ENCODE data around the gene EXOC6. TPM values are rescaled to one million over a fixed set of nuclear protein-coding genes. Genes with fewer than 3 reads are reported as not detected.
"Not testable (repeated sequence)": the region's sequence is repeated elsewhere in the genome, so short reads cannot be mapped to it uniquely, and the experiment has no call there.

Gene EXOC6
- total and polyA plus RNA-seq, 9 donors = 23.3 to 45.8 (median 33.8) TPM

DNA sequence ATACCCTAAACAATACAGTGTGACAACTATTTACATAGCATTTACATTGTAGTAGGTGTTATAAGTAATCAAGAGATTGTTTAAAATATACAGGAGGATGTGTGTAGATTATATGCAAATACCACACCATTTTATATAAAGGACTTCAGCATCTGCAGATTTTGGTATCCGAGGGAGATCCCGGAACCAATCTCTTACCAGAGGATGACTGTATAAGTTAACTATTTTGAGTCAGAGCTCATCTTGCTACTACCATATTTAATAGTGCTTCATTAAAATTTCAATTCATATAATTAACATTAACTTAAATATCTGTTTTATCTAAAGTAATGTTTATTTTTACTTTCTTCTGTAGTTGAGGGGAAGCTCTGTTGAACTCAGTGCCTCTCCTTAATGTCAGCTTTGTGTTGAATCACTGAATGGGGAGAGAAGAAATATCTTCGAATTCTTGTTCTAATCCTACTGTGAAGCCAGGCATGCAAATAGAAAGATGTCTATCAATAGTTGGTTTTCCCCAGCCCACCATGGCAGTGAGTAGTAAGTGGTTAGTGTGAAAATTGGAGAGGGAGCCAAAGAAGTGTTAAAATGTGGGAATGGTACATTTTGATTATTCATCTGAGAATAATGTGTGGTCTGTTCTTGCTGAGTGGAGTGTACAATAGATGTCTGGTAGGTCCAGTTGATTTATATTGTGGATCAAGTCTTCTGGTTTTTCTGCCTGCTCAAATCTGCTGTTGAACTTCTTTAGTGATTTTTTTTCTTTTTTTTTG lies 122.2 kb downstream of the EXOC6 start:
- Histone ChIP-seq H3K4me1 (ENCODE audit: control insufficient read depth, insufficient read depth, low read length) (no peaks in the 10 kb centered on the region), H3K9me3 (replicated peaks; ENCODE audit: control insufficient read depth, low read depth, low read length) (peaks cover 3% of the 10 kb centered on the region), H3K4me3 (ENCODE audit: low read length) (no peak overlapping the region), H3K36me3 (ENCODE audit: control insufficient read depth, insufficient read depth, low read length) (peaks cover 12% of the 10 kb centered on the region), H3K27me3 (ENCODE audit: control insufficient read depth, insufficient read depth, low read length) (no peaks in the 10 kb centered on the region), H3K27ac (ENCODE audit: low read length) (no peak overlapping the region)
- no CpG with 5 or more reads among the region's 3 CpGs for WGBS (ENCODE audit: insufficient coverage)
- DNase-seq = no peak

DNA sequence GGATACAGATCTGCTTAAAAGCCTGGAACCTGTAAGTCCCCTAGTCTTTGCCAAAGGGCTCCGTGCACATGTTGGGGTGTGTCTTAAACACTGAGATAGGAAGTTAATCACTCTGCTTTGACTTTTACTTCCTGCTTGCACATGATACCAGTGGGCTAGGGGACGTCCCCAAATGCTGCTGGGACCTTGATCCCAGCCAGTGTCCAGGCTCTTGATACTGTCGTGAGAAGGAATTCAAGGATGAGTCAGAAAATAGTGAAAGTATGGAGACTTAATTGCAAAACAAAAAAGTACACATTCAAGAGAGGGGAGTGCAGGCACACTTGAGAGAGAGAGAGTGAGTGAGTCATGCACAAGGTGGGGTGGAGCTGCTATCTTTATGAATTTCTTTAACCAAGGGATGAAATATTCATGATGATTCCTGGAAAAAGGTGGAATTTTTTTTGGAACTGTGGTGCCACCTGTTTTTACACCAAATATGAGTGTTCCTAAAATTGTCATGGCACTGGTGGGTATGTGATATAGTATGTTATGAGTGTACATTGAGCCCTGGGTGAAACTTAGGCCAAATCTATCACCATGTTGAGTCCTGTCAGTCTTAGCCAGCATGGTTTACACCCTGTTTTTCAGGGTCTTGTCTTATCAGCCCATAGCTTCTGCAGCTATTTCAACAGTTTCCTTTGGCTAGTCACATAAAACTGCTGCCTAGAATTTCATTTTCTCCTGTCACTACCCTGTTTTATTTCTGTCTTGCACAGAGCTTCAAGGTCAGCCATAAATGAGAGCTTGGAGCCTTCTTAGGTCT lies 123.9 kb downstream of the EXOC6 start:
- H3K27me3 ChIP-seq (ENCODE audit: control insufficient read depth, insufficient read depth, low read length) = no peaks in the 10 kb centered on the region
- DNase-seq = no peak
- no CpG with 5 or more reads among the region's 3 CpGs for WGBS (ENCODE audit: insufficient coverage)
- H3K4me3 ChIP-seq (ENCODE audit: low read length) = no peak overlapping the region
- H3K27ac ChIP-seq (ENCODE audit: low read length) = no peak overlapping the region
- H3K4me1 ChIP-seq (ENCODE audit: control insufficient read depth, insufficient read depth, low read length) = no peaks in the 10 kb centered on the region
- peaks cover 12% of the 10 kb centered on the region for H3K36me3 ChIP-seq (ENCODE audit: control insufficient read depth, insufficient read depth, low read length)
- H3K9me3 ChIP-seq (replicated peaks; ENCODE audit: control insufficient read depth, low read depth, low read length) = peaks cover 3% of the 10 kb centered on the region

DNA sequence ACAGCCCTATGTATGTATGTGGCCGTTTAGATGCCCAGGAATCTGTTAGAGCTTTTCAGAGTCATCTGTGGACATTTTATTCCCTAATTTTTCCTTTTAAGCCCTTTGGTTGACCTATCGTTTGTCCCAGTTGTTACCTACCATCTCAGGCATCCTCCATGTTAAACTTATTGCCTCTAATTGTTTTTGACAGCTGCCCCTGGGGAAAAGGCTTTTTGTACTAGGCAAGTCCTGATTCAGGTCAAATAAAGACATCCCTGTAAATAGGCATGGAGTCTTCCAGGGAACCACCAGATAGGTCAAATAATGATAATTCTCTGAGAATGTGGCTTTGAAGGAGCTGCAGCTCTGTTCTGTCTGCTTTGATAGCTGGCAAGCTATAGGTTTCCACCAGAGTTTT lies 124.6 kb downstream of the EXOC6 start:
- H3K36me3 ChIP-seq (ENCODE audit: control insufficient read depth, insufficient read depth, low read length) = peaks cover 12% of the 10 kb centered on the region
- H3K27ac ChIP-seq (ENCODE audit: low read length) = no peak overlapping the region
- peak; percentile 13 for DNase-seq
- H3K4me3 ChIP-seq (ENCODE audit: low read length) = no peak overlapping the region
- H3K27me3 ChIP-seq (ENCODE audit: control insufficient read depth, insufficient read depth, low read length) = no peaks in the 10 kb centered on the region
- WGBS (ENCODE audit: insufficient coverage) = no CpG with 5 or more reads among the region's 2 CpGs
- H3K9me3 ChIP-seq (replicated peaks; ENCODE audit: control insufficient read depth, low read depth, low read length) = peaks cover 3% of the 10 kb centered on the region
- H3K4me1 ChIP-seq (ENCODE audit: control insufficient read depth, insufficient read depth, low read length) = no peaks in the 10 kb centered on the region

DNA sequence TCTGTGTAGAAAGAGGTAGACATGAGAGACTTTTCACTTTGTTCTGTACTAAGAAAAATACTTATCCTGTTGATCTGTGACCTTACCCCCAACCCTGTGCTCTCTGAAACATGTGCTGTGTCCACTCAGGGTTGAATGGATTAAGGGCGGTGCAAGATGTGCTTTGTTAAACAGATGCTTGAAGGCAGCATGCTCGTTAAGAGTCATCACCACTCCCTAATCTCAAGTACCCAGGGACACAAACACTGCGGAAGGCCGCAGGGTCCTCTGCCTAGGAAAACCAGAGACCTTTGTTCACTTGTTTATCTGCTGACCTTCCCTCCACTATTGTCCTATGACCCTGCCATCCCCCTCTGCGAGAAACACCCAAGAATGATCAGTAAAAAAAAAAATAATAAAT lies 128.0 kb downstream of the EXOC6 start:
- H3K27ac ChIP-seq (ENCODE audit: low read length); H3K36me3 ChIP-seq (ENCODE audit: control insufficient read depth, insufficient read depth, low read length); H3K27me3 ChIP-seq (ENCODE audit: control insufficient read depth, insufficient read depth, low read length); H3K4me1 ChIP-seq (ENCODE audit: control insufficient read depth, insufficient read depth, low read length); DNase-seq; H3K9me3 ChIP-seq (replicated peaks; ENCODE audit: control insufficient read depth, low read depth, low read length); H3K4me3 ChIP-seq (ENCODE audit: low read length): not testable (repeated sequence)
- WGBS (ENCODE audit: insufficient coverage) = no CpG with 5 or more reads among the region's 5 CpGs

DNA sequence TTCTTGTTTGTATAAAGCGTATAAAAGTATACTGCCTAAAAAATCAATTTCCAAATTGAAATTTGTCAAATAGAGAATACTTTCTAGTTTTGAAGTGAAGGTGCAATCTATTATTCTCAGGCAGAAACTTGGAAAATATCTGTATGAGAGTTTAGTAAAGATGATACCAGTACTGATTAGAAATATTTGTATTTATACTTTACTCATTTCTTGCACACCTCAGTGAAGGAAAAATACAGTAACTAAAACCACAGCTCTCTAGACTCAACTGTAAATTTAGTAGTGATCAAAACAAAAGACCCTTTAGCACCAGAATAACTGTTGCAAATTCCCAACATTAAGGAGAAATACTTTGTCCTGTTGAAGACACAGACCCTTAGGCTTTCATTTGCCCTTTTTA lies 140.9 kb downstream of the EXOC6 start:
- no peaks in the 10 kb centered on the region for H3K36me3 ChIP-seq (ENCODE audit: control insufficient read depth, insufficient read depth, low read length)
- no peaks in the 10 kb centered on the region for H3K9me3 ChIP-seq (replicated peaks; ENCODE audit: control insufficient read depth, low read depth, low read length)
- DNase-seq = no peak
- no peak overlapping the region for H3K4me3 ChIP-seq (ENCODE audit: low read length)
- H3K27ac ChIP-seq (ENCODE audit: low read length) = no peak overlapping the region
- H3K4me1 ChIP-seq (ENCODE audit: control insufficient read depth, insufficient read depth, low read length) = no peaks in the 10 kb centered on the region
- no CpG with 5 or more reads among the region's 1 CpG for WGBS (ENCODE audit: insufficient coverage)
- no peaks in the 10 kb centered on the region for H3K27me3 ChIP-seq (ENCODE audit: control insufficient read depth, insufficient read depth, low read length)

DNA sequence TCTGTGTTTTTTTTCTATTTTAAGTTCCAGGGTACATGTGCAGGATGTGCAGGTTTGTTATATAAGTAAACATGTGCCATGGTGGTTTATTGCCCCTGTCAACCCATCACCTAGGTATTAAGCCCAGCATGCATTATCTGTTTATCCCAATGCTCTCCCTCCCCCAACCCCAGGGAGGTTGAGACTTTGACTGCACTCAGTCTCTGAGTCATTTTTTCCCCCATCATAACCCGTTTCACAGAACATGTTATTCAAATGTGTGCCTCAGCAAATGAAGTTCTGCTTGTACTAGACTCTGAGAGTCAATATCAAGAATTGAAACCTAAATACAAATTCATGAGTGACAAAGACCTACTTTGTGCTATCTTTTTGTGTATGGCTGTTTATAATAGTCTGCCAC lies 142.3 kb downstream of the EXOC6 start:
- H3K4me1 ChIP-seq (ENCODE audit: control insufficient read depth, insufficient read depth, low read length) = no peaks in the 10 kb centered on the region
- DNase-seq = no peak
- WGBS (ENCODE audit: insufficient coverage) = no CpG with 5 or more reads among the region's 1 CpG
- H3K36me3 ChIP-seq (ENCODE audit: control insufficient read depth, insufficient read depth, low read length) = no peaks in the 10 kb centered on the region
- H3K4me3 ChIP-seq (ENCODE audit: low read length) = no peak overlapping the region
- no peaks in the 10 kb centered on the region for H3K9me3 ChIP-seq (replicated peaks; ENCODE audit: control insufficient read depth, low read depth, low read length)
- no peaks in the 10 kb centered on the region for H3K27me3 ChIP-seq (ENCODE audit: control insufficient read depth, insufficient read depth, low read length)
- H3K27ac ChIP-seq (ENCODE audit: low read length) = no peak overlapping the region

DNA sequence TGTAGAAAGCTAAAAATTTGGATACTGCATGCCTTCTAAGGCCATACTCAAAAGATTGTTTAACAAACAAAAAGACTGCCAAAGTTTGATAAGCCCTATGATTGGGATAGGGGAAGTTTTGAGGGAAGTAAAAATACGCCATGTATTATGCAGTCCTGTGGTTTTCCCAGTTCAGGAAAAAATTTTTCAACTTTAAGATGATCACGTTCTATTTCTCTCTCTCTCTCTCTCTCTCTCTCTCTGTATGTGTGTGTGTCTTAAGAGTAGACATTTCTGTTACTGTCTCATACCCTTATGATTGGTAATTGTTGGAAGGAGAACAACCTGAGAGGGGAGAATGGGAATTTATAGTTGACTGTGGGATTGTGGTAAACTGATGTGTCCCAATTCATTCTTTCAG lies 143.2 kb downstream of the EXOC6 start:
- Histone ChIP-seq H3K4me1 (ENCODE audit: control insufficient read depth, insufficient read depth, low read length) (no peaks in the 10 kb centered on the region), H3K27me3 (ENCODE audit: control insufficient read depth, insufficient read depth, low read length) (no peaks in the 10 kb centered on the region), H3K27ac (ENCODE audit: low read length) (no peak overlapping the region), H3K9me3 (replicated peaks; ENCODE audit: control insufficient read depth, low read depth, low read length) (no peaks in the 10 kb centered on the region), H3K36me3 (ENCODE audit: control insufficient read depth, insufficient read depth, low read length) (no peaks in the 10 kb centered on the region), H3K4me3 (ENCODE audit: low read length) (no peak overlapping the region)
- WGBS (ENCODE audit: insufficient coverage) = no CpG with 5 or more reads among the region's 2 CpGs
- DNase-seq = no peak

DNA sequence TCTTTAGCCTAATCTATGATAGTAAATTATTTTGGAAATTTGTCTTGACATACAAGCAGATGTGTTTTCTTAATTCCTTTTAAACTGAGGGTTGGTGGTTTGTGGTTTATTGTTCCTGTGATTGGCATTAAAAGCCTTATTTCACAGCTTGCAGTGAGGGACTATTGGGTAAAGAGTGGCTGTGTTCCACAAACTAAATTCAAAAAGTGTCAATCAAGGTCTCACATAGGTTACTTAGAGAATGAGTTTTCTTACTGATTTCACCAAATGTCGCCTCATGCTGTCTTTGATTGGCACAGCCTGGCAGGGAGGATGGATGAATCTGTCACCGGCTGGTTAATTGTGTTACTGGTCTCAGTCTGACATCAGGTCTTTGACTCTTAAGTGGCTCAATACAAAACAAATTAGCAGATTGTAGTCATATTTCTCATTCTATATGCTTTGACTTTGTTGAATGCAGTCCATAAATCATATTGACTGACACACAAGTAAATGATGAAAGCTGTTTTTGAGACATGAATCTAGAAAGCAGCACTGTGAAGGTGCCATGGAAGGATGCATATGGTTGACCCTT lies 145.5 kb downstream of the EXOC6 start:
- DNase-seq = no peak
- H3K9me3 ChIP-seq (replicated peaks; ENCODE audit: control insufficient read depth, low read depth, low read length) = no peaks in the 10 kb centered on the region
- H3K4me3 ChIP-seq (ENCODE audit: low read length) = no peak overlapping the region
- no peaks in the 10 kb centered on the region for H3K36me3 ChIP-seq (ENCODE audit: control insufficient read depth, insufficient read depth, low read length)
- no peaks in the 10 kb centered on the region for H3K27me3 ChIP-seq (ENCODE audit: control insufficient read depth, insufficient read depth, low read length)
- no peaks in the 10 kb centered on the region for H3K4me1 ChIP-seq (ENCODE audit: control insufficient read depth, insufficient read depth, low read length)
- WGBS (ENCODE audit: insufficient coverage) = no CpG with 5 or more reads among the region's 2 CpGs
- no peak overlapping the region for H3K27ac ChIP-seq (ENCODE audit: low read length)

DNA sequence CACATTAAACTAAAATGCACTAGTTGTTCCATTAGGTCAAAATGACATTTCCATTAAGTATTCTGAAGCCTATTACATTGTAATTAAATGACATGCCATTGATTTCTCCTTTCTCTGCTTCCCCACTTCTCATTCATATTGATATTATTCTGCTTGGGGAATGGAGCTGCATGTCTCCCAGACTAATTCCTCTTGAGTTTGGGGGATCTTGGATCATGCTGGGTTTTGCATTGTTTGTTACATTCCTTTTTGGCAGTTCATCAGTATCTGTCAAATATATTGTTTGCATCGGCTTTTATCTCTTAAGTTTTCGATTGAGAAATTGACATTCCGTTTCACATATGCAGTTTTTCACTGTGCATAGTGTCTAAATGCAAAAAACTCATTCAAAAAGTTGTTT lies 147.2 kb downstream of the EXOC6 start:
- no peaks in the 10 kb centered on the region for H3K9me3 ChIP-seq (replicated peaks; ENCODE audit: control insufficient read depth, low read depth, low read length)
- no peaks in the 10 kb centered on the region for H3K27me3 ChIP-seq (ENCODE audit: control insufficient read depth, insufficient read depth, low read length)
- DNase-seq = no peak
- H3K4me3 ChIP-seq (ENCODE audit: low read length) = no peak overlapping the region
- H3K36me3 ChIP-seq (ENCODE audit: control insufficient read depth, insufficient read depth, low read length) = peaks cover 2% of the 10 kb centered on the region
- H3K27ac ChIP-seq (ENCODE audit: low read length) = no peak overlapping the region
- WGBS (ENCODE audit: insufficient coverage) = no CpG with 5 or more reads among the region's 3 CpGs
- no peaks in the 10 kb centered on the region for H3K4me1 ChIP-seq (ENCODE audit: control insufficient read depth, insufficient read depth, low read length)

DNA sequence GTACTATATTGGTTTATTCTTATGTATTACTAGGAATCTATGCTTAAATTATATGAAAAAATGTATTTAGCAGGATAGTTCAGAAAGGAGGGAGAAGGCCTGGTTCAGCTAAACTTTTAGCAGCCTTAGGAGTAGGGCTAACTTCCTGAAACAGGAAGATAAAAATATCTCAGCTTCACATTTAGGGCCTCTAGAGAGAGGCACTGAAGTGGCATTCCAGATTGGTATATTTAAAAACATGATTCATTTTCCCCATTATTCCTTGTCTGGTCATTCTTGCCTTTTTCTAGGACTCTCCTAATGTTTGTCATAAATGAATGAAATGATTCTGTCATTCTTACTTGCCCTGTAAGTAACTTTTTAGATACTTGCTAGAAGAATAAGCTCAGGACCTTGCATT lies 149.3 kb downstream of the EXOC6 start:
- DNase-seq = no peak
- Histone ChIP-seq H3K4me3 (ENCODE audit: low read length) (no peak overlapping the region), H3K9me3 (replicated peaks; ENCODE audit: control insufficient read depth, low read depth, low read length) (no peaks in the 10 kb centered on the region), H3K4me1 (ENCODE audit: control insufficient read depth, insufficient read depth, low read length) (no peaks in the 10 kb centered on the region), H3K27me3 (ENCODE audit: control insufficient read depth, insufficient read depth, low read length) (no peaks in the 10 kb centered on the region), H3K36me3 (ENCODE audit: control insufficient read depth, insufficient read depth, low read length) (peaks cover 4% of the 10 kb centered on the region), H3K27ac (ENCODE audit: low read length) (no peak overlapping the region)

Data from muscle of leg (tissue), 11 donors.